AG09309 (cell line): ENCODE results near the gene CHIA.
A peak's percentile ranks its signal among the peaks of the same experiment; 100 is the strongest.
"Not testable (repeated sequence)": the region's sequence is repeated elsewhere in the genome, so short reads cannot be mapped to it uniquely, and the experiment has no call there.

Source experiments
- DNase-seq: peaks from one replicate; pipeline ENCODE4 v3.0.0-alpha.2; 2010; ENCODE audit warnings: low read depth
- H3K4me3 ChIP-seq: 2 replicates; pipeline ENCODE4 v1.5.1; 2011; ENCODE audit warnings: mild to moderate bottlenecking, low read depth, low read length, moderate library complexity; ENCODE audit not compliant: control insufficient read depth
- TF ChIP-seq, protein P1 (sequence below): IDR thresholded peaks from 2 replicates; pipeline ENCODE4 v1.5.1; 2011; ENCODE audit warnings: mild to moderate bottlenecking, low read depth, low read length, inconsistent platforms; ENCODE audit not compliant: insufficient read depth, control insufficient read depth; ENCODE audit errors: missing control alignments

The CHIA gene

DNA sequence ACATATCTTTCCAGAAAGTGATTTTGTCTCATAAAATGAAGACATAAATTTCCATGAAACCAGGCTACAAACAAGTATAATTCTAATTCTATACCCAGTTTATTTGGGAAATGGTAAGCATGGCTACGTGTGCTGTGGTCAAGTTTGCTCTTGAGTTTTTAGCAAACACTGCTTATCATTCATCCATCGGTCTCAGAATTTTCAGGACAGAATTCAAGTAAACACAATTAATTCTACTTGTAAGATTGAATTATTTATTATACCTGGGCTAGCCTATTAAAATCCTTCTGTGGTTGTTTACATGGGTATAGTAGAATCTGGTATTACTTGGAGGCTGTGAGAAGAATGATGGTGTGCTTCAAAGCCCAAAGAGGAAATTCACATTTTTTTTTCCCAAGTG lies 68.3 kb downstream of the CHIA start:
- no peak overlapping the region for H3K4me3 ChIP-seq
- TF ChIP-seq, protein P1, sequence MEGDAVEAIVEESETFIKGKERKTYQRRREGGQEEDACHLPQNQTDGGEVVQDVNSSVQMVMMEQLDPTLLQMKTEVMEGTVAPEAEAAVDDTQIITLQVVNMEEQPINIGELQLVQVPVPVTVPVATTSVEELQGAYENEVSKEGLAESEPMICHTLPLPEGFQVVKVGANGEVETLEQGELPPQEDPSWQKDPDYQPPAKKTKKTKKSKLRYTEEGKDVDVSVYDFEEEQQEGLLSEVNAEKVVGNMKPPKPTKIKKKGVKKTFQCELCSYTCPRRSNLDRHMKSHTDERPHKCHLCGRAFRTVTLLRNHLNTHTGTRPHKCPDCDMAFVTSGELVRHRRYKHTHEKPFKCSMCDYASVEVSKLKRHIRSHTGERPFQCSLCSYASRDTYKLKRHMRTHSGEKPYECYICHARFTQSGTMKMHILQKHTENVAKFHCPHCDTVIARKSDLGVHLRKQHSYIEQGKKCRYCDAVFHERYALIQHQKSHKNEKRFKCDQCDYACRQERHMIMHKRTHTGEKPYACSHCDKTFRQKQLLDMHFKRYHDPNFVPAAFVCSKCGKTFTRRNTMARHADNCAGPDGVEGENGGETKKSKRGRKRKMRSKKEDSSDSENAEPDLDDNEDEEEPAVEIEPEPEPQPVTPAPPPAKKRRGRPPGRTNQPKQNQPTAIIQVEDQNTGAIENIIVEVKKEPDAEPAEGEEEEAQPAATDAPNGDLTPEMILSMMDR: no peak
- no peak for DNase-seq

DNA sequence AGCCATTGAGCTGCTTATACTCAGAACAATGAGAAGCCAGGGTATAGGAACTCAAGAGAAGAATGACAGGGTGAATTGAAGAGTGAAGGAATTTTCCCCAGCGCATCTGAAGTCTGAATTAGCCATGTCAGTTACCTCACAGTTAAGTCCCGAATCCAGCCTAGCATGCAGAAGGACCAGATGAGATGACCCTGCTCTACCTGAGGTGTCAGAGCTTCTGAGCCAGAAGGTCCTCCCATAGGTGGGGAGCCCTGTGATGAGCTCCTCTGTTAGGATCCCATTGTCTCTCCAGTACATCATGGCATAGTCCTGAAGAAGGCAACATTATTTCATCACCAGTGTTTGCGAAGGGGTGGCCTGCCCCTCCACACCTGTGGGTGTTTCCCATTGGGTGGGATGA lies 68.7 kb downstream of the CHIA start:
- TF ChIP-seq, protein P1: no peak
- no peak overlapping the region for H3K4me3 ChIP-seq

DNA sequence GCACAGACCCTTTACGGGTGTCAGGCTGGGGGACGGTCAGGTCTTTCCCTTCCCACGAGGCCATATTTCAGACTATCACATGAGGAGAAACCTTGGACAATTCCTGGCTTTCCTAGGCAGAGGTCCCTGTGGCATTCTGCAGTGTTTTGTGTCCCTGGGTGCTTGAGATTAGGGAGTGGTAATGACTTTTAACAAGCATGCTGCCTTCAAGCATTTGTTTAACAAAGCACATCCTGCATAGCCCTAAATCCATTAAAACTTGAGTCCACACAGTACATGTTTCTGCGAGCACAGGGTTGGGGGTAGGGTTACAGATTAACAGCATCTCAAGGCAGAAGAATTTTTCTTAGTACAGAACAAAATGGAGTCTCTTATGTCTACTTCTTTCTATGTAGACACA lies 69.6 kb downstream of the CHIA start:
- DNase-seq: not testable (repeated sequence)

More for the DNA sequence above, 68.7 kb downstream of the CHIA start:
- DNase-seq: no peak

DNA sequence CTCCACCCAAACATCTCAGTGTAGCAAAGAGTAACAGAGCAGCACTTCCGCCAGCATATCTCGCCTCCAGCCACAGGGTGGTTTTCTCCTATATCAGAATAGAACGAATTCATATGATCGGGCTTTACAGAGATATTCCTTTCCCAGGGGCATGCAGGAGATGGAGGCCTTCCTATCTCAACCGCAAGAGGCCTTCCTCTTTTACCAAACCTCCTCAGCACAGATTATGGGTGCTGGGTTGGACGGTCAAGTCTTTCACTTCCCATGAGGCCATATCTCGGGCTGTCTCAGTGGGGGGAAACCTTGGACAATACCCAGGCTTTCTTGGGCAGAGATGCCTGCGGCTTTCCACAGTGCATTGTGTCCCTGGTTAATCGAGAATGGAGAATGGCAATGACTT lies 71.1 kb downstream of the CHIA start:
- no peak overlapping the region for H3K4me3 ChIP-seq
- no peak for DNase-seq
- TF ChIP-seq, protein P1: no peak

More for the DNA sequence above, 69.6 kb downstream of the CHIA start:
- not testable (repeated sequence) for H3K4me3 ChIP-seq

DNA sequence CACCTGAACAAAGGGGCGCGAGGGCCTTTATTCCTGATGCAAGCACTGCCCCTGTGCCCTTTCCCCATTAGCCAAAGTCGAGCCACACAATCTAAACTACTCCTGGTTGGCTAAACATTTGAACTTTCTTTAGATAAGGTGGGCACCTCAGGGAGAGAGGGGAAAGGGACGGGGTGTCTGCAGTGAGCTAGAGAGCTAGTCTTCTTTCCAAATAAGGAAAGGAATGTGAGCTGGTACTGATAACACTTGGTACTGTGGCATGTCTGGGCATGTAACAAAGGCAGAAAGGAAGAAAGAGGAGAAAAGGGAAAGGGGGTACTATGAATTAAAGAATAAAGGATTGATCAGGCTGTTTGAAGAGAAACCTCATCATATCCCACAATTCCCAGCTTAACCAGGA lies 74.0 kb downstream of the CHIA start:
- DNase-seq: no peak
- TF ChIP-seq, protein P1: no peak
- no peak overlapping the region for H3K4me3 ChIP-seq

DNA sequence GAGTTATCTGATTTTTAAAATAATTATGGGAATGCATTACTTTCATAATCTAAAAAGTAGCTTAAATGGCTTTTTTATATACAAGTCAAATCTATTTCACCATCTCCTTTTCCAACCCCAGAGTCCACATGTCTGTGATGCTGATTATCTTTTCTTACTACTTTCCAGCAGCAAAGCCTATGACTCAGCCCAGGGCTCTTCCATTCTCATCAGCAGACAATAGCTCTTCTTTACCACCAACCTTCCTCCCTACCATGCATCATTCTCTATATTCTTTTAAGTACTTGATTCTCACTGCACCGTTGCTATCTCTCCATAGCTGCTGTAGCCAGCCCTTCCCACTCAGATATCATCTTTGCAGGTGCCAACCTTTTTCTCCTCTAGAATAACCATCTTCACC lies 75.6 kb downstream of the CHIA start:
- no peak overlapping the region for H3K4me3 ChIP-seq
- TF ChIP-seq, protein P1: no peak
- peak; percentile 7 for DNase-seq

DNA sequence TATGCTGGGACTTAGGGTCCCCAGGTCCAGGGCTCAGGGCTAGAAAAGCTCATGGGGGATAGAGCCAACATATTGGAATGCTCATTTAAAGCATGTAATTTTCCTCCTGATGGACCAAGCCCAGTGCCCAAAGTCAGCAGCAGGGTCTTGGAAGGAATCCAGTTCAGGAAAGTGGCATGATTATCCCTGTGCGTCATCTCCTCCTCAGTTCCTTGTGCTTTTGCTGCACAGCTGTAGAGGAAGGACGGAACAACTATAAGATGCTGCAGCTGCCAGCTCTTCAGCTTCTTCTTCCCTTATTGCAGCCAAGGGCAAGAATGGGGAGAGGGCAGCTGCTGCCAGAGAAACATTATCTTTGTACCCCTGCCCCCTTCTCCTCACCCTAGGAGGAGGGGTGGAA lies 78.5 kb downstream of the CHIA start:
- no peak for DNase-seq
- TF ChIP-seq, protein P1: no peak
- no peak overlapping the region for H3K4me3 ChIP-seq
